ENCODE measurements around the gene ORC4. TPM values are rescaled to one million over a fixed set of nuclear protein-coding genes. Genes with fewer than 3 reads are reported as not detected.

ORC4 gene
- 72.6 and 116 TPM in 2 replicates for total RNA-seq
- polyA plus RNA-seq: 44.0 and 56.3 TPM in 2 replicates

- Histone ChIP-seq H3K4me1 (ENCODE audit: low read depth) (peaks cover 34% of the 10 kb centered on the region), H3K27ac (peak within 1 kb of the TSS; percentile 86), H3K9me3 (ENCODE audit: low read depth) (no peaks in the 10 kb centered on the region), H3K27me3 (no peaks in the 10 kb centered on the region), H3K4me3 (peak within 1 kb of the TSS; percentile 53), H3K36me3 (no peaks in the 10 kb centered on the region)
- peak; percentile 100 for DNase-seq (ENCODE audit: low read depth in 1 of 2, low spot score in 1 of 2)
- peak; percentile 49 for TF ChIP-seq CTCF (IDR thresholded peaks at IDR 0.05; ENCODE audit: low read depth, low read length)
These were observed at the start of gene ORC4 for GRCh38 chr2:148020111-148021058. TSS of gene ORC4 (minus strand) at chr2:148020737. CDS start at chr2:147975958, 44,779 bp downstream.

GRCh38 chr2:148067801-148068200, 47.3 kb upstream of the ORC4 start:
- Histone ChIP-seq H3K27ac (peak overlapping the region; percentile 33), H3K4me1 (ENCODE audit: low read depth) (peaks cover 8% of the 10 kb centered on the region), H3K4me3 (no peak overlapping the region), H3K36me3 (no peaks in the 10 kb centered on the region), H3K9me3 (ENCODE audit: low read depth) (no peaks in the 10 kb centered on the region), H3K27me3 (no peaks in the 10 kb centered on the region)
- no peak for TF ChIP-seq CTCF (IDR thresholded peaks at IDR 0.05; ENCODE audit: low read depth, low read length)
- DNase-seq (ENCODE audit: low read depth in 1 of 2, low spot score in 1 of 2): peak in 1 of 2 donors; percentile 37

- no peak for DNase-seq (ENCODE audit: low read depth in 1 of 2, low spot score in 1 of 2)
- no peak overlapping the region for H3K4me3 ChIP-seq
- no peak overlapping the region for H3K27ac ChIP-seq
- no peaks in the 10 kb centered on the region for H3K36me3 ChIP-seq
- no peak for TF ChIP-seq CTCF (IDR thresholded peaks at IDR 0.05; ENCODE audit: low read depth, low read length)
- no peaks in the 10 kb centered on the region for H3K9me3 ChIP-seq (ENCODE audit: low read depth)
- no peaks in the 10 kb centered on the region for H3K27me3 ChIP-seq
- H3K4me1 ChIP-seq (ENCODE audit: low read depth): peaks cover 8% of the 10 kb centered on the region
These were observed 45.4 kb upstream of the ORC4 start for GRCh38 chr2:148065936-148066335.

- Histone ChIP-seq H3K27ac (no peak overlapping the region), H3K4me1 (ENCODE audit: low read depth) (peaks cover 8% of the 10 kb centered on the region), H3K27me3 (no peaks in the 10 kb centered on the region), H3K36me3 (no peaks in the 10 kb centered on the region), H3K4me3 (no peak overlapping the region), H3K9me3 (ENCODE audit: low read depth) (no peaks in the 10 kb centered on the region)
- no peak for TF ChIP-seq CTCF (IDR thresholded peaks at IDR 0.05; ENCODE audit: low read depth, low read length)
- no peak for DNase-seq (ENCODE audit: low read depth in 1 of 2, low spot score in 1 of 2)
These were observed 43.1 kb upstream of the ORC4 start for GRCh38 chr2:148063633-148064032.

DNA sequence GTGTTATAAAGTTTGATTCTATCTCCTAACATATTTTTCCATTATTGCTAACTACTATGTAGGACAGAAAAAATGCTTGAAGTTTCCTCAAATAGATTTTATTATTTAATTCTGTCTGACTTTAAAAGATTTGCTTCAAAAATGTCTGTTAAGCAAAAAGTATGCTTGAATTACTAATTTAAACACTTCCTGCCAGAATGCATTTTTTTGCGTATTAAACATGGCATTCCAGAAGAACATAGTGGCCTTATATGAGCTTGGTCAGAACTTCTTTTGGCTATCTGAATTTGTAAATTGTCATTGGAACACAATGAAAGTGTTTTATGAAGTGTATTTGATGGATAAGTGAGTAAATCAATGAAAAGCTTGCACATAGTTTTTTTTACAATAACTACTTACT, 38.1 kb upstream of the ORC4 start:
- Histone ChIP-seq H3K4me1 (ENCODE audit: low read depth) (no peaks in the 10 kb centered on the region), H3K9me3 (ENCODE audit: low read depth) (no peaks in the 10 kb centered on the region), H3K36me3 (no peaks in the 10 kb centered on the region), H3K27me3 (no peaks in the 10 kb centered on the region), H3K4me3 (no peak overlapping the region), H3K27ac (no peak overlapping the region)
- TF ChIP-seq CTCF (IDR thresholded peaks at IDR 0.05; ENCODE audit: low read depth, low read length): no peak
- no peak for DNase-seq (ENCODE audit: low read depth in 1 of 2, low spot score in 1 of 2)

Data from cardiac muscle cell (in vitro differentiated cells and primary cell).